ENCODE measurements around the gene AP1B1. TPM values are rescaled to one million over a fixed set of nuclear protein-coding genes. Genes with fewer than 3 reads are reported as not detected.

Gene AP1B1
- total and polyA plus RNA-seq, 2 of the 8 experiments (the other 6 are each of a cell fraction or from before 2014, with no cell fraction given), result 64.2 to 86.8 TPM

DNA sequence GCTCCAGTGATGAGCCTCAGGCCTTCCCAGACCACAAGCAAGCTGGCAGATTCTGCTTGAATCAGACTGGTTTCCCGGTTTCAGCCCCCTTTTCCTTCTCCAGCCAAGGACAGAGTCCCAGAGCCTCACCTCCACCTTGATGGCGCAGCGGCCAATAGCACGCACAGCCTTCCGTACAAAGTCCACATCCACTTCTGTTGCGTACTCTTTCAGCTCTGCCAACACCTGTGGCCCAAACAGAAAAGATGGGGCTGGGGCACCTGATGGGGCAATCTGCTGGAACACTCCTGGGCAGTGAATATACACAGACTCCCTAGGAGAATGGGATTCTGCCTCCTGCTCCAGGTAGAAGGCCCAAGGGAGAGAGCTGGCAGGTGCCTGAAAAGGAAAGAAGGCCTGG, 37.3 kb downstream of the AP1B1 start:
- TF ChIP-seq SIX5 (IDR thresholded peaks at IDR 0.05; ENCODE audit: low read depth, low read length) (no peak), EZH2 (IDR thresholded peaks at IDR 0.05; ENCODE audit: low read depth, low read length, severe bottlenecking) (no peak), EGR1 (IDR thresholded peaks at IDR 0.05; ENCODE audit: borderline replicate concordance, low read depth, low read length) (no peak), BACH1 (IDR thresholded peaks at IDR 0.05; ENCODE audit: low read length) (no peak), GABPA (IDR thresholded peaks at IDR 0.05; ENCODE audit: borderline replicate concordance, insufficient read depth, low read length) (no peak), RBBP5 (IDR thresholded peaks at IDR 0.05; ENCODE audit: borderline replicate concordance, low read depth, low read length) (no peak), ASH2L (IDR thresholded peaks at IDR 0.05; ENCODE audit: low read length) (no peak), CEBPB (IDR thresholded peaks at IDR 0.05; ENCODE audit: low read depth, low read length) (no peak), SP1 (IDR thresholded peaks at IDR 0.05; ENCODE audit: low read depth, low read length) (no peak), KDM4A (IDR thresholded peaks at IDR 0.05; ENCODE audit: low read depth, low read length, severe bottlenecking) (no peak), SRF (IDR thresholded peaks at IDR 0.05; ENCODE audit: low read depth, low read length) (no peak)
- no peaks in the 10 kb centered on the region for H3K79me1 ChIP-seq (ENCODE audit: low read depth, low read length)
- DNase-seq (ENCODE audit: low read depth in 1 of 2, low spot score in 2 of 2) (no peak), FAIRE-seq (no peak)
- no peak overlapping the region for H3K14ac ChIP-seq (ENCODE audit: insufficient read length)
- H3K4me2 ChIP-seq (ENCODE audit: insufficient read depth in 1 of 2, low read depth in 2 of 2, low read length in 2 of 2), result no peak overlapping the region
- no peak overlapping the region for H4K8ac ChIP-seq (ENCODE audit: extremely low read depth, insufficient read depth, low read length)
- H4K91ac ChIP-seq (replicated peaks; ENCODE audit: insufficient read length, low read length), result no peak overlapping the region
- no peak overlapping the region for H2BK12ac ChIP-seq (ENCODE audit: low read depth, low read length)
- H3K79me2 ChIP-seq (ENCODE audit: control insufficient read depth in 1 of 2, insufficient read depth in 2 of 2, low read length in 2 of 2), result no peaks in the 10 kb centered on the region
- no peaks in the 10 kb centered on the region for H3K23me2 ChIP-seq (ENCODE audit: low read depth, low read length)
- ChIA-PET POLR2A (ENCODE audit: partially characterized antibody) (interaction anchor here (1.1 to 1.4 kb wide), 2 partner anchors 83 to 90 kb away, joined by 3 to 4 read pairs; partner anchors contain the start of gene EWSR1), CTCF (ENCODE audit: partially characterized antibody) (interaction anchor here (0.6 to 1.5 kb wide), 5 partner anchors 9 to 249 kb away, joined by 3 read pairs; no protein-coding TSS in a partner anchor)
- WGBS, 2 experiments (ENCODE audit: extremely low coverage in 1 of 2, insufficient coverage in 1 of 2, insufficient read length in 1 of 2, insufficient replicate concordance in 2 of 2, low coverage in 1 of 2, low lambda C conversion rate in 2 of 2, missing lambda C conversion rate in 1 of 2), result 96% methylated on average over 6 of the region's 6 CpGs; no CpG with 5 or more reads in 1 of the 2 experiments
- H2BK15ac ChIP-seq (ENCODE audit: low read length), result no peak overlapping the region
- no peak overlapping the region for H2BK5ac ChIP-seq (ENCODE audit: low read depth, low read length)
- H3K9me3 ChIP-seq (ENCODE audit: insufficient read depth in 2 of 2, low read depth in 1 of 2, low read length in 1 of 2), result no peaks in the 10 kb centered on the region
- no peaks in the 10 kb centered on the region for H3K27me3 ChIP-seq (replicated peaks in 1 of 4; ENCODE audit: control insufficient read depth in 3 of 4, extremely low read depth in 1 of 4, insufficient read depth in 3 of 4, low read length in 3 of 4)
- no peak overlapping the region for H3K27ac ChIP-seq (ENCODE audit: low read depth, low read length)
- H3K23ac ChIP-seq (ENCODE audit: insufficient read length), result no peak overlapping the region
- no peak overlapping the region for H2BK120ac ChIP-seq (replicated peaks; ENCODE audit: low read depth, low read length)
- peaks cover 23 to 53% (median 40%) of the 10 kb centered on the region in 4 experiments for H3K36me3 ChIP-seq (ENCODE audit: control insufficient read depth in 2 of 4, insufficient read depth in 4 of 4, low read length in 3 of 4)
- H2BK20ac ChIP-seq (ENCODE audit: low read length), result no peak overlapping the region
- peaks cover 3 to 9% of the 10 kb centered on the region in 2 experiments for H4K20me1 ChIP-seq (replicated peaks in 1 of 2; ENCODE audit: control insufficient read depth in 1 of 2, insufficient read depth in 2 of 2, low read length in 2 of 2)
- H3K4me1 ChIP-seq (replicated peaks in 1 of 4; ENCODE audit: control insufficient read depth in 3 of 4, insufficient read depth in 4 of 4, low read length in 3 of 4), result no peaks in the 10 kb centered on the region
- H2AFZ ChIP-seq (ENCODE audit: low read length), result no peak overlapping the region
- no peak overlapping the region for H3K56ac ChIP-seq (replicated peaks; ENCODE audit: insufficient read length, low read depth, low read length)
- H3K9ac ChIP-seq (replicated peaks in 1 of 4; ENCODE audit: extremely low read depth in 1 of 4, low read depth in 3 of 4, low read length in 3 of 4), result no peak overlapping the region
- H3K4me3 ChIP-seq (ENCODE audit: extremely low read depth in 1 of 4, insufficient read depth in 2 of 4, low read depth in 3 of 4, low read length in 4 of 4), result no peak overlapping the region
- H4K5ac ChIP-seq (ENCODE audit: insufficient read length, low read depth, low read length), result no peak overlapping the region
- H3K18ac ChIP-seq (ENCODE audit: extremely low read depth, low read length), result no peak overlapping the region
- no peak overlapping the region for H2AK5ac ChIP-seq (ENCODE audit: low read depth, low read length)
- H3K4ac ChIP-seq (replicated peaks; ENCODE audit: insufficient read length, low read depth, low read length), result no peak overlapping the region

Data from H1 (cell line).